Stimulated activated naive CD4-positive, alpha-beta T cell (primary cell): ENCODE measurements around the gene CCNI.
"Not testable (repeated sequence)": the region's sequence is repeated elsewhere in the genome, so short reads cannot be mapped to it uniquely, and the experiment has no call there.

ENCODE experiments used
- DNase-seq, 6 experiments: peaks; one replicate each; lab custom pipeline; 2025; lab: John Stamatoyannopoulos, UW

Gene CCNI

GRCh38 chr4:77075869-77076799 lies at the start of gene CCNI:
CCNI (minus strand) TSS chr4:77075989; CDS start chr4:77066362, 9,627 bp downstream.
- peak; percentile 87 to 98 (median 90) for DNase-seq

- DNase-seq: no peak
Observed at GRCh38 chr4:77124576-77124975, 48.8 kb upstream of the CCNI start.

- no peak for DNase-seq
Observed at GRCh38 chr4:77123411-77123810, 47.6 kb upstream of the CCNI start.

- DNase-seq: no peak
Observed at GRCh38 chr4:77122656-77123055, 46.9 kb upstream of the CCNI start.

GRCh38 chr4:77121736-77122240 lies 46.0 kb upstream of the CCNI start:
- no peak for DNase-seq

- no peak for DNase-seq
Observed at GRCh38 chr4:77120886-77121508, 45.2 kb upstream of the CCNI start.

- no peak for DNase-seq
Observed at GRCh38 chr4:77117721-77118120, 41.9 kb upstream of the CCNI start.

GRCh38 chr4:77113069-77113468 lies 37.3 kb upstream of the CCNI start:
- no peak for DNase-seq

- no peak for DNase-seq
Observed at GRCh38 chr4:77110730-77111129, 34.9 kb upstream of the CCNI start.

- no peak for DNase-seq
Observed at GRCh38 chr4:77104791-77105540, 29.2 kb upstream of the CCNI start.

- DNase-seq: no peak
Observed at GRCh38 chr4:77104388-77104787, 28.6 kb upstream of the CCNI start.

- no peak for DNase-seq
Observed at GRCh38 chr4:77100234-77100633, 24.4 kb upstream of the CCNI start.

GRCh38 chr4:77097611-77098010 lies 21.8 kb upstream of the CCNI start:
- no peak for DNase-seq

- DNase-seq: peak; percentile 40 to 65 (median 42)
Observed at GRCh38 chr4:77095101-77095821, 19.5 kb upstream of the CCNI start.

GRCh38 chr4:77094496-77094895 lies 18.7 kb upstream of the CCNI start:
- no peak for DNase-seq

- no peak for DNase-seq
Observed at GRCh38 chr4:77093401-77093800, 17.6 kb upstream of the CCNI start.

- DNase-seq: no peak
Observed at GRCh38 chr4:77092975-77093374, 17.2 kb upstream of the CCNI start.

- no peak for DNase-seq
Observed at GRCh38 chr4:77089866-77090265, 14.1 kb upstream of the CCNI start.

- DNase-seq: not testable (repeated sequence)
Observed at GRCh38 chr4:77087027-77087426, 11.2 kb upstream of the CCNI start.

GRCh38 chr4:77084019-77084639 lies 8.3 kb upstream of the CCNI start:
- no peak for DNase-seq
